Panc1 (cell line): Measurements from ENCODE around the gene TOM1L1. TPM values are rescaled to one million over a fixed set of nuclear protein-coding genes. Genes with fewer than 3 reads are reported as not detected.

Experiments used
- ATAC-seq: fragments of 200-7000 bp; cut with Tn5 transposase; 2 replicates; pipeline ENCODE4 v1.9.1; 2020; ENCODE audit warnings: mild to moderate bottlenecking, moderate library complexity
- BruUV-seq: library from RNA; stranded (reverse); fragments of 400-500 nt; replicated peaks from 2 replicates; lab custom pipeline; 2021; lab: Mats Ljungman, UMichigan
- CTCF ChIA-PET: fragments of 300-600 bp; sonication (Branson Sonifier 250); formaldehyde crosslinking; loops from one replicate; lab custom pipeline; 2022; ENCODE audit warnings: antibody characterized with exemption; lab: Charles Lee
- POLR2A ChIA-PET: fragments of 300-600 bp; sonication (Branson Sonifier 250); formaldehyde crosslinking; loops from one replicate; lab custom pipeline; 2022; ENCODE audit warnings: antibody characterized with exemption; lab: Charles Lee
- DNase-seq: peaks from one replicate; pipeline ENCODE4 v3.0.0-alpha.2; 2010; ENCODE audit warnings: low read depth, low spot score
- H3K27ac ChIP-seq: 2 replicates; pipeline ENCODE4 v1.5.1; 2011; ENCODE audit warnings: mild to moderate bottlenecking, low read length, inconsistent platforms
- H3K27me3 ChIP-seq: fragments of 200-500 bp; sonication (Bioruptor generic); 2 replicates; pipeline ENCODE4 v1.6.0; 2014; ENCODE audit warnings: low read length, inconsistent platforms; ENCODE audit not compliant: control insufficient read depth, insufficient read depth
- H3K36me3 ChIP-seq: fragments of 200-500 bp; sonication (Bioruptor generic); 2 replicates; pipeline ENCODE4 v1.5.1; 2014; ENCODE audit warnings: inconsistent platforms, mild to moderate bottlenecking, low read length, moderate library complexity; ENCODE audit not compliant: control insufficient read depth, insufficient read depth
- H3K4me1 ChIP-seq: 2 replicates; pipeline ENCODE4 v1.5.1; 2011; ENCODE audit warnings: inconsistent platforms, mild to moderate bottlenecking, low read length, moderate library complexity; ENCODE audit not compliant: control insufficient read depth, insufficient read depth
- H3K4me3 ChIP-seq, 2 experiments: 2 replicates each; pipeline ENCODE4 v1.5.1; 2011 to 2012; ENCODE audit warnings: low read depth in 2 of 2, low read length in 2 of 2, mild to moderate bottlenecking in 2 of 2, inconsistent platforms in 1 of 2, moderate library complexity in 1 of 2
- H3K9me3 ChIP-seq: fragments of 200-500 bp; sonication (Bioruptor generic); 2 replicates; pipeline ENCODE4 v1.5.1; 2014; ENCODE audit warnings: low read depth, mild to moderate bottlenecking, inconsistent platforms, low read length, moderate library complexity; ENCODE audit not compliant: control insufficient read depth, insufficient read depth
- POLR2AphosphoS5 ChIP-seq: IDR thresholded peaks from 2 replicates; pipeline ENCODE4 v1.6.1; 2012; ENCODE audit warnings: mild to moderate bottlenecking, low read depth, low read length, moderate library complexity
- REST ChIP-seq, 2 experiments: IDR thresholded peaks; 2 replicates each; pipeline ENCODE4 v1.6.1; 2011 to 2012; ENCODE audit warnings: low read depth in 2 of 2, control low read depth in 1 of 2, low read length in 1 of 2, mild to moderate bottlenecking in 1 of 2, moderate library complexity in 1 of 2; ENCODE audit not compliant: insufficient read depth in 1 of 2
- SIN3A ChIP-seq: IDR thresholded peaks from 2 replicates; pipeline ENCODE4 v1.6.1; 2012; ENCODE audit warnings: low read depth, mild to moderate bottlenecking, low read length, moderate library complexity, borderline replicate concordance; ENCODE audit not compliant: insufficient read depth
- TCF7L2 ChIP-seq: IDR thresholded peaks from 2 replicates; pipeline ENCODE4 v1.6.1; 2011; ENCODE audit warnings: mild to moderate bottlenecking, low read depth, low read length, inconsistent platforms
- in situ Hi-C: cut with HindIII; loops from 2 replicates; pipeline ENCODE4 v1.10.0; 2016; ENCODE audit warnings: low sequenced_read_pairs, low pct_unique_long_range_greater_than_20kb
- intact Hi-C: fragments of 100-400 bp; cut with micrococcal nuclease; formaldehyde crosslinking; loops from one replicate; pipeline ENCODE4 v1.10.0; 2022; ENCODE audit not compliant: unreplicated experiment
- total RNA-seq: library from RNA; stranded (reverse); gene quantifications from one replicate; pipeline ENCODE4 v1.2.1, GENCODE V29; 2021; ENCODE audit not compliant: unreplicated experiment
- TF ChIP-seq, protein P1 (sequence below): fragments of 450-650 bp; IDR thresholded peaks from 2 replicates; pipeline ENCODE4 v1.5.1; 2017; ENCODE audit warnings: mild to moderate bottlenecking

Gene TOM1L1
- total RNA-seq, 1 experiment from 2014 or later: 53.9 TPM

- no TSS peak for BruUV-seq
- no peak overlapping the region for H3K4me3 ChIP-seq
- H3K27me3 ChIP-seq: no peaks in the 10 kb centered on the region
- intact Hi-C loops (no loop called here), in situ Hi-C loops (no loop called here)
- ChIA-PET CTCF (no interaction called here), POLR2A (no interaction called here)
- DNase-seq (no peak), ATAC-seq (no peak)
- H3K36me3 ChIP-seq: peaks cover 19% of the 10 kb centered on the region
- H3K4me1 ChIP-seq: no peaks in the 10 kb centered on the region
- TF ChIP-seq, protein P1, sequence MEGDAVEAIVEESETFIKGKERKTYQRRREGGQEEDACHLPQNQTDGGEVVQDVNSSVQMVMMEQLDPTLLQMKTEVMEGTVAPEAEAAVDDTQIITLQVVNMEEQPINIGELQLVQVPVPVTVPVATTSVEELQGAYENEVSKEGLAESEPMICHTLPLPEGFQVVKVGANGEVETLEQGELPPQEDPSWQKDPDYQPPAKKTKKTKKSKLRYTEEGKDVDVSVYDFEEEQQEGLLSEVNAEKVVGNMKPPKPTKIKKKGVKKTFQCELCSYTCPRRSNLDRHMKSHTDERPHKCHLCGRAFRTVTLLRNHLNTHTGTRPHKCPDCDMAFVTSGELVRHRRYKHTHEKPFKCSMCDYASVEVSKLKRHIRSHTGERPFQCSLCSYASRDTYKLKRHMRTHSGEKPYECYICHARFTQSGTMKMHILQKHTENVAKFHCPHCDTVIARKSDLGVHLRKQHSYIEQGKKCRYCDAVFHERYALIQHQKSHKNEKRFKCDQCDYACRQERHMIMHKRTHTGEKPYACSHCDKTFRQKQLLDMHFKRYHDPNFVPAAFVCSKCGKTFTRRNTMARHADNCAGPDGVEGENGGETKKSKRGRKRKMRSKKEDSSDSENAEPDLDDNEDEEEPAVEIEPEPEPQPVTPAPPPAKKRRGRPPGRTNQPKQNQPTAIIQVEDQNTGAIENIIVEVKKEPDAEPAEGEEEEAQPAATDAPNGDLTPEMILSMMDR: no peak
- no peak for TF ChIP-seq POLR2AphosphoS5
- no peak for TF ChIP-seq REST (IDR thresholded peaks at IDR 0.05; ENCODE audit: insufficient read depth in 1 of 2, low read depth in 2 of 2, low read length in 1 of 2)
- TF ChIP-seq TCF7L2: no peak
- TF ChIP-seq SIN3A: no peak
- H3K27ac ChIP-seq: no peak overlapping the region
- no peaks in the 10 kb centered on the region for H3K9me3 ChIP-seq
These were observed 9.1 kb downstream of the TOM1L1 start for GRCh38 chr17:54909766-54910165.

- intact Hi-C loops (no loop called here), in situ Hi-C loops (no loop called here)
- Histone ChIP-seq H3K36me3 (peaks cover 34% of the 10 kb centered on the region), H3K27me3 (no peaks in the 10 kb centered on the region), H3K27ac (no peak overlapping the region), H3K9me3 (peaks cover 16% of the 10 kb centered on the region; the same call in 1 of the 2 replicates), H3K4me3 (no peak overlapping the region), H3K4me1 (no peaks in the 10 kb centered on the region)
- no TSS peak for BruUV-seq
- ATAC-seq (no peak), DNase-seq (no peak)
- ChIA-PET CTCF (no interaction called here), POLR2A (no interaction called here)
- TF ChIP-seq, protein P1: no peak
- TF ChIP-seq SIN3A: no peak
- TF ChIP-seq POLR2AphosphoS5: no peak
These were observed 16.1 kb downstream of the TOM1L1 start for GRCh38 chr17:54916721-54917120.
